ENCODE measurements around the gene LAYN. TPM values are rescaled to one million over a fixed set of nuclear protein-coding genes. Genes with fewer than 3 reads are reported as not detected.
A peak's percentile ranks its signal among the peaks of the same experiment; 100 is the strongest.

Gene LAYN
- total and polyA plus RNA-seq, 2 of the 4 experiments (the other 2 are of a cell fraction): 92.5 to 118 TPM

DNA sequence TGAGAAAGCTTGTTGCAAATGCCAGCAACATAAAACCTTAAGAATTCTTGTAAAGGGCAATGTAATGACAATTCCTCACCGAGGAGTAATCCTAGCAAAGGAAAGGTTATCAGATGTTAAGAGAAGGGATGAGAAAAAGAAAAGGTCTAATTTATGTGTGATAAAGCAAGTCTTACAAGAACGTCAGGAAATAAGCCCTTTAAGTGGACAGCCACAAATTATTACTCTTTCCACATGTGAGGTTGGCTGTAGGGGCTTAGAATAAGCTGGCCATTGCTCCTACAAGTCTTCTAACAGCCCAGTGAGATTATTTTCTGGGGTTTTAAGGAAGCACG, 9.3 kb downstream of the LAYN start:
- Histone ChIP-seq H2AK5ac (ENCODE audit: low read depth, low read length) (no peak overlapping the region), H3K27ac (ENCODE audit: insufficient read depth, low read length) (no peak overlapping the region), H3K56ac (ENCODE audit: extremely low read depth, insufficient read depth, low read length) (no peak overlapping the region), H2BK5ac (ENCODE audit: low read depth, low read length, poor library complexity, severe bottlenecking) (peak overlapping the region; percentile 61), H3K4me3 (ENCODE audit: insufficient read depth, low read depth, low read length) (no peak overlapping the region), H2AK9ac (replicated peaks; ENCODE audit: low read depth, low read length, poor library complexity) (no peak overlapping the region), H3K4ac (ENCODE audit: low read depth, low read length) (no peak overlapping the region), H3K23ac (ENCODE audit: low read depth, low read length) (no peak overlapping the region), H4K91ac (ENCODE audit: insufficient read depth, low read depth, low read length) (no peak overlapping the region), H2BK15ac (ENCODE audit: low read depth, low read length) (no peak overlapping the region), H3K27me3 (ENCODE audit: control insufficient read depth, insufficient read depth, low read length) (no peaks in the 10 kb centered on the region), H3K4me2 (ENCODE audit: low read depth, low read length) (no peak overlapping the region), H3K9me1 (ENCODE audit: insufficient read depth, low read length) (peaks cover 40% of the 10 kb centered on the region), H3K79me1 (ENCODE audit: low read depth in 1 of 2, low read length in 2 of 2) (peaks cover 49 to 78% of the 10 kb centered on the region in 2 experiments), H3K4me1 (ENCODE audit: control insufficient read depth, insufficient read depth, low read length) (peaks cover 21% of the 10 kb centered on the region), H2BK20ac (ENCODE audit: low read depth, low read length) (no peak overlapping the region), H3K9ac (ENCODE audit: low read depth, low read length) (no peak overlapping the region), H2BK120ac (ENCODE audit: low read depth, low read length) (no peak overlapping the region), H4K8ac (ENCODE audit: low read depth in 2 of 2, low read length in 2 of 2) (no peak overlapping the region), H3K9me3 (ENCODE audit: control insufficient read depth, insufficient read depth, low read length) (no peaks in the 10 kb centered on the region), H4K5ac (ENCODE audit: low read depth, low read length) (no peak overlapping the region), H3K36me3 (ENCODE audit: control insufficient read depth, insufficient read depth, low read length) (peaks cover 53% of the 10 kb centered on the region), H3K14ac (replicated peaks; ENCODE audit: low read depth, low read length) (no peak overlapping the region), H4K20me1 (ENCODE audit: insufficient read depth, low read length) (no peaks in the 10 kb centered on the region), H2AFZ (replicated peaks; ENCODE audit: low read length, poor library complexity) (no peak overlapping the region), H3K18ac (ENCODE audit: low read depth, low read length) (no peak overlapping the region; the same call in 1 of the 2 replicates)
- WGBS, 2 experiments (ENCODE audit: extremely low coverage in 2 of 2, insufficient read length in 1 of 2): no CpG with 5 or more reads among the region's 3 CpGs
- POLR2A ChIA-PET (ENCODE audit: unreplicated experiment): no interaction called here
- TF ChIP-seq MXI1 (IDR thresholded peaks at IDR 0.05; ENCODE audit: borderline replicate concordance, low read depth, low read length): no peak
- TF ChIP-seq, protein P1, sequence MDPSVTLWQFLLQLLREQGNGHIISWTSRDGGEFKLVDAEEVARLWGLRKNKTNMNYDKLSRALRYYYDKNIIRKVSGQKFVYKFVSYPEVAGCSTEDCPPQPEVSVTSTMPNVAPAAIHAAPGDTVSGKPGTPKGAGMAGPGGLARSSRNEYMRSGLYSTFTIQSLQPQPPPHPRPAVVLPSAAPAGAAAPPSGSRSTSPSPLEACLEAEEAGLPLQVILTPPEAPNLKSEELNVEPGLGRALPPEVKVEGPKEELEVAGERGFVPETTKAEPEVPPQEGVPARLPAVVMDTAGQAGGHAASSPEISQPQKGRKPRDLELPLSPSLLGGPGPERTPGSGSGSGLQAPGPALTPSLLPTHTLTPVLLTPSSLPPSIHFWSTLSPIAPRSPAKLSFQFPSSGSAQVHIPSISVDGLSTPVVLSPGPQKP (IDR thresholded peaks at IDR 0.05; ENCODE audit: borderline replicate concordance, low read depth, low read length): no peak
- TF ChIP-seq RAD21 (IDR thresholded peaks at IDR 0.05; ENCODE audit: low read length): no peak
- TF ChIP-seq FOS (IDR thresholded peaks at IDR 0.05; ENCODE audit: low read depth, low read length): no peak
- TF ChIP-seq BHLHE40 (IDR thresholded peaks at IDR 0.05; ENCODE audit: low read depth, low read length): no peak
- TF ChIP-seq, protein P2, sequence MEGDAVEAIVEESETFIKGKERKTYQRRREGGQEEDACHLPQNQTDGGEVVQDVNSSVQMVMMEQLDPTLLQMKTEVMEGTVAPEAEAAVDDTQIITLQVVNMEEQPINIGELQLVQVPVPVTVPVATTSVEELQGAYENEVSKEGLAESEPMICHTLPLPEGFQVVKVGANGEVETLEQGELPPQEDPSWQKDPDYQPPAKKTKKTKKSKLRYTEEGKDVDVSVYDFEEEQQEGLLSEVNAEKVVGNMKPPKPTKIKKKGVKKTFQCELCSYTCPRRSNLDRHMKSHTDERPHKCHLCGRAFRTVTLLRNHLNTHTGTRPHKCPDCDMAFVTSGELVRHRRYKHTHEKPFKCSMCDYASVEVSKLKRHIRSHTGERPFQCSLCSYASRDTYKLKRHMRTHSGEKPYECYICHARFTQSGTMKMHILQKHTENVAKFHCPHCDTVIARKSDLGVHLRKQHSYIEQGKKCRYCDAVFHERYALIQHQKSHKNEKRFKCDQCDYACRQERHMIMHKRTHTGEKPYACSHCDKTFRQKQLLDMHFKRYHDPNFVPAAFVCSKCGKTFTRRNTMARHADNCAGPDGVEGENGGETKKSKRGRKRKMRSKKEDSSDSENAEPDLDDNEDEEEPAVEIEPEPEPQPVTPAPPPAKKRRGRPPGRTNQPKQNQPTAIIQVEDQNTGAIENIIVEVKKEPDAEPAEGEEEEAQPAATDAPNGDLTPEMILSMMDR (conservative IDR thresholded peaks at IDR 0.05; ENCODE audit: low read depth, low read length): no peak
- TF ChIP-seq SMC3 (IDR thresholded peaks at IDR 0.05; ENCODE audit: low read depth, low read length): no peak
- no peak for TF ChIP-seq RCOR1 (IDR thresholded peaks at IDR 0.05; ENCODE audit: insufficient replicate concordance, low read length)
- TF ChIP-seq POLR2A (IDR thresholded peaks at IDR 0.05; ENCODE audit: low read depth, low read length): no peak
- TF ChIP-seq MAFK (IDR thresholded peaks at IDR 0.05; ENCODE audit: low read depth, low read length): no peak
- TF ChIP-seq, protein P3, sequence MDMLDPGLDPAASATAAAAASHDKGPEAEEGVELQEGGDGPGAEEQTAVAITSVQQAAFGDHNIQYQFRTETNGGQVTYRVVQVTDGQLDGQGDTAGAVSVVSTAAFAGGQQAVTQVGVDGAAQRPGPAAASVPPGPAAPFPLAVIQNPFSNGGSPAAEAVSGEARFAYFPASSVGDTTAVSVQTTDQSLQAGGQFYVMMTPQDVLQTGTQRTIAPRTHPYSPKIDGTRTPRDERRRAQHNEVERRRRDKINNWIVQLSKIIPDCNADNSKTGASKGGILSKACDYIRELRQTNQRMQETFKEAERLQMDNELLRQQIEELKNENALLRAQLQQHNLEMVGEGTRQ (IDR thresholded peaks at IDR 0.05; ENCODE audit: low read depth, low read length): no peak
- TF ChIP-seq CHD1 (IDR thresholded peaks at IDR 0.05; ENCODE audit: low read depth, low read length): no peak
- dilution Hi-C loops (cut with HindIII; ENCODE audit: low sequenced_read_pairs, unreplicated experiment) (no loop called here), in situ Hi-C loops (cut with MboI; ENCODE audit: low sequenced_read_pairs) (no loop called here), intact Hi-C loops (cut with micrococcal nuclease) (no loop called here)
- CTCF ChIA-PET: interaction anchor here (0.6 kb wide), 1 partner anchor 121 kb away, joined by 3 read pairs; no protein-coding TSS in a partner anchor
- no TSS peak for BruUV-seq (replicated peaks)
- DNase-seq (no peak), ATAC-seq (ENCODE audit: low read depth) (no peak)

All from IMR-90 (cell line).